ENCODE data around the gene LAD1.

LAD1 gene

DNA sequence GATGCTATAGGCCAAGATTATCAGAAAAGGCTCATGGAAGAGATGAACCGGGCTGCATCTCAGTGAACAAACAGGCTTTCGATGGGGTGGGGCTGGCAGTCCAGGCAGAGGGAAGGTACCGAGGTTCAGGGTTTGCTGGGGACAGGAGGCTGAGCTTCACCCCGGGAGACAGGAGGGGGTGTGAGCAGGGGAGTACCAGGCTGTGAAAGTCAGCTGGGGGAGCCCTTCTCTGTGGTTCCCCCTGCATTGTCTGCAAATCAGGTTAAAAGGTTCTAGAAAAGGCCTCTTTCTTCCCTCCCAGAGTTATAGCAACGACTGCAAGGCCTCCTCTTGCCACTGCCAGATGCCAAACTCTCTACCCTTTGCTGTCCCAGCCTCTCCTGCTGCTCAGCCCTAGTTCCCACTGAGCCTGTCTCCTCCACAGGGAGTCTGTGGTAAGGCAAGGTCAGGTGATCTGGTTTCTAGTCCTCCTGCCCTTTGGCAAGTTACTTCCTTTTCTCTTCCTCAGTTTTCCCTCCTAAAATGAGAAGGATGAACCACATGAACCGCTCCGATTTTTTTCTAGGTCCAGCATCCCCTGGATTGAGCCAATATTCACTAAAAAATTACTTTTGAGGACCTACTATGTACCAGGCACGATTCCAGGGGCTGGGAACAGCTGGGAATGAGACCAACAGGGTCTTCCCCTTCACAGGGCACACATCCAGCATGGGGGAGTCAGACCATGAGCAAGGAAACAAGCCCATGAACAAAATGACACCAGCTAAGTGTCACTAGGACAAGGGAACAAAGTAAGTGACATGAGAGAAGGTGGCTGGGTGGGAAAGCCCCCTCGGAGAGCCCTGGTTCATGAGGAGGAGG is 7.2 kb downstream of the LAD1 start:
- DNase-seq (ENCODE audit: low spot score) = no peak

DNA sequence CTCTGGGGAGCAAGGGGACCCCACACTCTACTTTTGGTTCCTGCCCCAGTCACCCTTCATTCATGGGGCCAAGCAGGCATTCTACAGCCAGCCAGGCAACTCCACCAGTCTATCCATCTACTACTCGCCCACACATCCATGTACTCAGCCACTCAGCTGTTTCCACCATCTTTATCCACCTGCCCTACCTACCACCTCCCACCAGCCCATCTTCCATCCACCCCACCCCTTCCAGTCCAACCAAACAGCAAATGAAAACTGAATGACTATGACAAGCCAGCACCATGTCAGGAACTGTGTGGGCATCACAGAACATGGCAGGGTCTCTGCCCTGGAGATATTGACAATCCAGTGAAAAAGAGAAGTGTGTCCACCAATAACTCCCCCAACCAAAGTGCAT is 7.9 kb downstream of the LAD1 start:
- no peak for DNase-seq (ENCODE audit: low spot score)

DNA sequence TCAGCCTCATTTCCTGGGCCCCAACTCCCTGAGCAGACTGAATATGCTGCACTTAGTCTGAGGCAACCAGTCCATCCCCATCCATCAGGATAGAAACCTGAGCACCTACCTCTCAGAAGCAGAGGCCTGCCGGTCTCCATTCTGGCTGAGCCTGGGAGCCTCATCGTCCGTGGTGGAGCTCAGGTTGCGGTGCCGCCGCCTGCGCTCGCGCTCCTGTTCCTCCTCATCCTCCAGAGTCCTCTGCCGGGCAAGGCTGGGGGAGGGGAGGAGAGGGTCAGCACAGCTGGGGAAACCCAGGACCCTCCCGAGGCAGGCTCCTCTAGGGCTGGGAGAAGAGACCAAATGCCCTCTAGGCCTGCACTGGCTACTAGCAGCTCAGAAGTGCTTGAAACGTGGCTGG is 10.1 kb downstream of the LAD1 start:
- no peak for DNase-seq (ENCODE audit: low spot score)

DNA sequence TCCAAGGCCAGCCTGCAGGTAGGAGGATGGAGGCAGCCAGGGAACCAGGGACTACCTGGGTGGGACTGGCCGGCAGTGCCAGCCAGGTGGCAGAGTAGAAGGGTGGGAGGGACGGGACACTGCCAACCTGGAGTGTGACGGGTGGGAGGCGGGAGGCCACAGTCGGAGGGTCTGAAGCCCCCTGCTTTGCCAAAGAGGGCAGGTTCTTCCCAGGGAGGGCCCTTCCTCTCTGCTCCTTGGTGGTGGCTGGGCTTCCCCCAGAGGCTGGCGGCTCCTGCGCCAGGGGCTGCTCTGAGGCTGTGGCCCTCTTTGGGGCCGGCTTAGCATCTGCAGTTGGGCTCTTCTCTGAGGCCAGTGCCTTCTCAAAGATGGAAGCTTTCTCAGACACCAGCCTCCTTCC is 12.9 kb downstream of the LAD1 start:
- DNase-seq (ENCODE audit: low spot score) = no peak

DNA sequence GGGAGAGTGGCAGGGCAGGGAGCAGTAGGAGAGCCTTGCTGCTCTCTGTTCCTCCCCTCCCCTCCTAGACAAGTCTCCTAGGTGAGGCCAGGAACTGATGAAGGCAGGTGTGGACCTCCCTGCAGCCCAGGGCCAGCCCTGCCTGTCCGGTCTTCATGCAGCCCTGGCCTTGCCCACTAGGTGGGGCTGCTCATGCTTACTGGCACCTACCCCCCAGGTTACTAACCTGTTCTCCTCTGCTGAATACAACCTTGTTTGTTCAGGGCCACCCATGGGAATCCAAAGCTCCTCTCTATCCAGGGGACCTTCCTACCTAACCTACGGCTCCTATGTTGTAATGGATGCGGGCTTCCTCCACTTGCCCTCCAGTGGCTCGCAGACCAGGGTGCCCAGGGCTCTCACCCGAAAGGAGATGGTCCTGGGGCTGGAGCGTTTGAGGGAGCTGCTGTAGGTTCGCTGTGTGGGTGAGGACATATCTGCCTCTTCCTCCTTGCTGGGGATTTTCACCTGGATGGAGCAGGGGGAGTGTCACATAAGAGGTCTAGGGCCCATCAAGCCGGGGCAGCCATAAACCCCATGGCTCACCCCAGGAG is 13.7 kb downstream of the LAD1 start:
- DNase-seq (ENCODE audit: low spot score) = peak; percentile 88

DNA sequence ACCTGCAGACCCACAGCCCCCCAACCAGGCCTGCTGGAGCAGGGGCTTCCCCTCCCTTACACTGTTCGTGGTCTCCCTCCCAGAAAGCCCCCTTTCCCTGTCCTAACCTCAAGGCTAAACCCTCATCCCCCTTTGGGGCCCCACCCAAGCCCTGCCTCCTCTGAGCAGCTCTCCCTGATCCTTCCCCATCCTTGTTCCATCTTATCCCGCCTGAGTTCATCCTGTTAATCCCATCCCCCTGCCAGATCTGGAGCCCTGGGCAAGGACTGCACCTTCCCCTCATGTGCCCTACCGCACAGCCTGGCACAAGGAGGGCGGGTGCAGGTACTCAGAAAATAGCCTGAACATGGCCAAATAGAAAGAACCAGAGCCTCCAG is 14.7 kb downstream of the LAD1 start:
- no peak for DNase-seq (ENCODE audit: low spot score)

DNA sequence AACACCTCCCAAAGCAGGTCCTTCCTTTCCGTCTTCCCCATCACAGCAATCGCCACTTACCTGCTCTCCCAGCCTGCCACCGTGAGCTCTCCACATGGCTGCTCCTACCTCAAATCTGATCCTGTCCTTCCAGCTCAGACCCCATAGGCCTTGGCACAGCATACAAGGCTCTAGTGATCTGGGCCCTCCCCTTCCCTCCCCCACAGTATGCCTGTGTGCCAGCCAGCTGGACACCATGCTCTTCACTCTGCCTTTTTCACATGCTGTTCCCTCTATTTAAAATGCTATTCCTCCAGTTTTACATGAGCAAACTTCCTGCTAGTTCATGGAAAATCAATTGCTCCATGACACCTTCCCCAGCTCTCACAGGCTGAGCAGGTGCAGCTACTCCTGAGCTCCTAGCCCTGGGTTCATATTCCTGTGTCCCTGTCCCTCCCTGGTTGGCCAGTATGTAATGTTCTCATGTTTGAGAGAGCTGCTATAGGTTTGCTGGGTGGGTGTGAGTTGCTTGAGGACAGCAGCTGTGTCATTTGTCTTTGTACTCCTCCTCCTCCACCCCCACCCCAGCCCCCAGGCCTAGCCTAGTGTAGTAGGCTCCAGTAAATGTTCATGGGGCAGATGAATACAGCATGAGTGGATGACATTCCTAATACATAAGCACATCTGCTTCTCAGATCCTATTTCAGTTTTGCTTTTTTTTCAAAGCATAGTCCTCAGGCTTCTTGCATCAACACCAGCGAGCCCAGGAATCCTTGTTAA is 15.3 kb downstream of the LAD1 start:
- DNase-seq (ENCODE audit: low spot score) = no peak

DNA sequence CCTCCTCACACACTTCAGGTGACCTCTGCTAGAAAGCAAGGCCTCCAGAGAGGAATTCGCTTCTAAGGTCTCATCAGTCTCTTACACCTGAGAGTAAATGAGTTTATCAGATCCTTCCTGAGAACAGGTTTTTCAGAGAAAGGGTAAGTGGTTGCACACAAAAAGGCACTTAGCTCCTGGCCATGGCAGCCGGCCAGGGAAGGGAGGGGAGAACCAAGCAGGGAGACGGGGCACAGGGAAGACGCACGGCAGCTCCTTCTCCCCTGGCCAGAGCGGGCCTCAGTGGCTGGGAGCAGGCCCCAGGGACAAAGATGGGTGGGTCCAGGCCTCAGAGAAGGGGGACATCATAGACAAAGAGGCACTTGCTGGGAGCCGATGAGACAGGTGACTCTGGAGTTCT is 18.0 kb downstream of the LAD1 start:
- DNase-seq (ENCODE audit: low spot score) = no peak

DNA sequence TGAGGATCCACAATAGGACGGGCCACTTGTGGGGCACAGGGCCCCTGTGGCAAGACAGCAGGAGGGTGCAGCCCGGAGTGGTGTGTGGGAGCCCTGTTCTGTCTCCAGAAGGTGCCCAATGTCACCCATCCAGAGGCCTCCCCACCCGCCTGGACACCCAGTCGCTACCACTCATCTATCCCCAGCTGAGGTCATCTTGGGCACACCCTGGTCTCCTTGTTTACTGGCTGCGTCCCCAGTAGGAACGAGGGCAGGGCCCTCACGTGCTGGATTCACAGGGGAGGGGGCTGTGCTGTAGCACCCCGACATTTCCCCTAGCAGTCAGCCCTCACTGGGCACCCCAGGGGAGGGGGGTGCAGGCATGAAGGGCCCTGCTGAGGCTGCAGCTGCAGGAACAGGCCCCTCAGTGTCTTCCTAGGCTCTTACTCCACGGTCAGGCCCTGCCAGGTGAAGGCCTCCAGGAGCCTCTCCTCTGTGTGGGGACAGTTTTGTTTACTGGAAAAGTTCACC is 19.3 kb downstream of the LAD1 start:
- DNase-seq (ENCODE audit: low spot score) = no peak

DNA sequence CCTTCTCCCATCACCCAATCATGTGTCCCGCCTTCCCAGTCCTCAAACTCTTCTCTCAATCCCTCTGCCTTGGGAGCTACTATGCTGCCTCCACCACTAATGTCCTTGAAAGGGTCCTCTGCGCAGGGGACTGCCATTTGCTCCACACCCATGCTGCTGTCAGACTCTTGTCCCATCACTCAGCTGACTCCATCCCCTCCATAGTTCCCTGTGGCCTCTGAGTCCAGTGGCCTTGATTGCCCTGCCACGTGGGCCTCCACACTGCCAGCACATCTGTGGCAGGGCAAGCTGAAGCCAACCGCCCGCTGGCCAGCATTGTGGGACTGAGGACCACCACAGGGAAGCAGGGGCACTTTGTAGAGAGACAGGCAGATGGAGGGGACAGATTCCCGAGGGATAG is 20.3 kb downstream of the LAD1 start:
- DNase-seq (ENCODE audit: low spot score) = no peak

DNA sequence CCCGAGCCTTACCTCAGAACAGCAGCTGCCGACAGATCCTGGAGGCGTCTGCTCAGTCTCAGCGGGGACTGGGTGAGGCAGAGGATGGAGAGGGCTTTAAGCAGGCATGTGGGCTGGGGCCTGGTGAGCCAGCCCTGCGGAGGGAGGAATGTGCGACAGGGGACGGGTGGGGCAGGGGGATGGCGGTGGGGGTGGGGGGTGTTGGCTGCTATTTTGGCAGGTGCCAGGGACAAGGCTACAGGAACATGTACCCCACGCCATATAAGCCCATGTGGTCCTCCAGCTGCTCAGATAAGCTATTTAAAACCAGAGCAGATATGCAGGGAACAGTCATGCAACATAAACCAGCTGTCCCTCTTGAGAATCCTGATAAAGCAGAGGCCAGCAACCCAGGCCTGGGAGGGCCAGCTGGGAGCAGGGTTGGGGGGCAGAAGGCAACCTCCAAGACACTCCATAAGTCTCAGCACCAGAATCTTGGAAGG is 21.5 kb downstream of the LAD1 start, which contains the start of gene TNNT2:
Gene TNNT2, minus strand, starts transcription at position 70 of the 482 bp plus-strand sequence. CDS start 4,426 bp downstream, outside the sequence.
- no peak for DNase-seq (ENCODE audit: low spot score)

DNA sequence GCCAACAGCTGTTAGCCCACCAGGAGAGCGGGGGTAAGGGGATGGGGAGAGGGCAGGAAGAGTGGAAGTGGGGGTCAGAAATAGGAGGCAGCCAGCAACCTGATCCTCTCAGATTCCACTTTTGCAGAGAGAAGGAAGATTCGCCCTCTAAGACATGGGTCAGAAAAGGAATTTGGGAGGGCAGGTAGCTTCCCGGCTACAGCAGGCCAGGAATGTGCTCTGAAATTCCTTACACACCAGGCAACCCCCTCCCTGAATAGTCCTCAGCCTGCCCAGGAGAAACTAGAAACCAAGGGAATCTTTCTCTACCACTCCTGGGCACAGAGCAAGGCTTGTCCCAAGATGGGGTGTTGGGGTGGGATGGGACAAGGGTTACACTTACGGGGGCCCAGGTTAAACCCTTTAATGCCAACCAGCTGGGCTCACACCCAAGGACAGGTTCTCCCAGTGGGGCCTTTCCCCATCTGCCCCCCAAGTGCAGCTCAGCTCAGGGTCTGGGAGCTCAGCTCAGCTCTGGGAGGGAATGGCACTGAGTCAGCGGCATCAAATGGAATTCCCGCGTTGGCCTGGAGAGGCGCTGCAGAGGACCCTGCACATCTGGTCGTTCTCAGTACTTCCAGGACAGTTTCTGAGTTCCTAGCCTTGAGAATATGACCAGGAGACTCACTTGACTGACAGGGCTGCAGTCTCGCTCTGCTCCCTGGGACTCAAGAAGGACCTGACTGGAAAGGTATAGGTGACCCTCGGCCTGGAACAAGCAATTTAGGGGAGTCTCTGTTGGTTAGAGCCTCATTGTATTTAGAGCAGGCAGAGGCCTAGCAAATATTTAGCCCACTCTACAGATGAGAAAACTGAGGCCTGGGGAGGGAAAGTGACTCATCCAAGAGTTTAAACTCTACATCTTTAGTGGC is 22.4 kb downstream of the LAD1 start:
- peak; percentile 91 for DNase-seq (ENCODE audit: low spot score)

DNA sequence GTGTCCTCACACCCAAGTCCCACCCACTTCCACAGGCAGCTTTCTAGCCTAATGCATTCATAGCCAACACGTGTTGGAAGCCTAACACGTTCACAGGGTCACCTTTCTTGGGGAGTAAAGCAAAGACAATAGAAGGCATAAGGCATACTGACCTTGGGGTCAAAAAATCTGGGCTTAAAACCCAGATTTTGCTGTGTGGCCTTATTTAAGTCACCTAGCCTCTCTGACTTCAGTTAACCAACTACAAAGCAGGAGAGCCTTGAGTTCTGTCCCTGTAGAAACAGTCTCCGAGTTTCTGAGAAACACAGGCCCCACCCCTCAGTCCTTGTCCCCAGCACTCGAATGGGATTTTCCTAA is 23.0 kb downstream of the LAD1 start:
- no peak for DNase-seq (ENCODE audit: low spot score)

DNA sequence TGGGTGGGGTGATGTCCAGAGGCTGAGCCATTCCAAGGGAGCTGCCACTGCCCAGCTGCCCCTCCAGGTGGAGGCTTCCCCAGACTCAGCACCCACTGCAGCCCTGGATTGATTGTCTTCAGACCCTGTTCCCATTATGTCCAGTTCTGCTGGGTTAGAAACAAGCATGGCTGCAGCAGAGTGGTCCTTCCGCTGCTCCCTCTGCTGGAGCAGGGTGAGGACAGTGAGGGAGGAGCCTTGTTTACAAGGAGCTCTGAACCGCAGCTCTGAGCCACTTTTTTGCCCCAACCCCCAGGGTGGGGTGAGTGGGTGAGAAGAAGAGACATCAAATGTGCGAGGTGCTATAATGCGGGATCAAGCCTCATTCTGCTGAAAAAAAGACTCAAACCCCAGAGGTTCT is 24.0 kb downstream of the LAD1 start:
- DNase-seq (ENCODE audit: low spot score) = no peak

DNA sequence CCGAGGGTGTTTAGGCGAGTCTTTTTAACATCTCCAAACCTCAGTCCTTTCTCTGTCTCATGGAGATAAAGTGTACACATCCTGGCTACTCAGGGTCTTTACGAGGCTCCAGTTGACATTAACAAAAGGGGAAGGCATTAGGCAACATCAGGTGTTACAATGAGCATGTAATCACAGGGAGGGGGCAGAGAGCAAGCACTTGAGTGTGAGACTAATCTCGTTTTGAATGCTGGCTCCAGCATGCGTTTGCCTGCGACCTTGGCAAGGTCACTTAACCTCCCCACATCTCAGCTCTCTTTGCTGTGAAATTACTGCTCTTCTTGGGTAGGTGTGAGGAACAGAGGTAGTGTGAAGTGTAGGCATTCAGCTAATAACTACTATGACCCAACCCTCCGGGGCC is 24.8 kb downstream of the LAD1 start:
- no peak for DNase-seq (ENCODE audit: low spot score)

DNA sequence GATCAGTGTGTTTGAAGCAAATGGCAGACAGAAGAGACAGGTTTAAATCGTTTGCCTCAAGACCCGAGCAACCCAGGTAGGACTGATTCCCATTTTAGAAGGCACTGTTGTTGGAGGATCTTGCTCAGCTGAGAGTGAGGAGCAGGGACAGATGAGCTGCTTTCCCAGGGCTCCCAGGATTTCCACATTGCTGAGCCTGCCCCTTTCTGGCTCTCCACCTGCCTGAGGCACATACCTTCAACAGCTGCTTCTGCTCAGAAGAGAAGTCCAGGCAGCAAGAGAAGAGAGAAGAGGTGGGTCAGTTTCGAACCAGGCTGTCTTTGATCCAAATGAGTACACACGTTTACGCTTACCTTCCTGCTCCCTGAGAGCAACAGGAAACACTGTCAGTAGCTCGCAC is 27.3 kb downstream of the LAD1 start:
- no peak for DNase-seq (ENCODE audit: low spot score)

DNA sequence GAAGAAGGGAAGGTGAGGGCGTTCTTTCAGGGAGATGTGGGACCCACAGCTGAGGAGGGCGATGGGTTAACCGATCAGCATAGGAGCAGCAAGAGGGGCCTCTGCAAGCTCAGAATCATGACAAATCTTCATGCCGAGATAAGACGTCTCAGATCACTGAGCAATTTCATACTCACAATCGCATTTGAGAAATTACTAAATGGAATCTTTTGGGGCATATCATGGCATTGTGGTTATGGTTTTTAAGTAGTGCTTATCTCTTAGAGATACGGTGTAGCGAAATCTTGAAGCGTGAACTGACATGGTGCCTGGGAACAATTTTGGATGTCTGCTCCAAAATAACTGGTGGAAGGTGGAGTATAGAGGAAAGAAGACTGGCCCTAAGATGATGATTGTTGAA is 27.8 kb downstream of the LAD1 start:
- DNase-seq (ENCODE audit: low spot score) = no peak

DNA sequence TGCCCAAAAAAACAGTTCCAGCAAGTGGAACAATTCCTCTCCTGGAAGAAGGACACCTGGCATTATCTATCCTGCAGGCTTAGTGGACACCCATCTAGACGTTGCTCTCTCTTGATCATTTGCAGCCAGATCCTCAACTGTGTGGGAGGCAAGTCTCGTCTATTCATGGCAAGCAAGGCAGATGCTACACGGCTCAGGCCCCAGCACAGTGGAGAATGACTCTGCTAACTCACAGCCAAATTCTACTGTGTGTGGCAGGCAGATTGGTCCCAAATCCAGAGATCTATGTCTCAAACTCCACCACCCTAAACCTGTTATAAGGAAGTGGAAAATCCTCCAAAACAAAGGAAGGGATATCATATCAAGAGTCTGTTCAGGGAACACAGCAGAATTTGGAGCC is 28.6 kb downstream of the LAD1 start:
- DNase-seq (ENCODE audit: low spot score) = no peak

DNA sequence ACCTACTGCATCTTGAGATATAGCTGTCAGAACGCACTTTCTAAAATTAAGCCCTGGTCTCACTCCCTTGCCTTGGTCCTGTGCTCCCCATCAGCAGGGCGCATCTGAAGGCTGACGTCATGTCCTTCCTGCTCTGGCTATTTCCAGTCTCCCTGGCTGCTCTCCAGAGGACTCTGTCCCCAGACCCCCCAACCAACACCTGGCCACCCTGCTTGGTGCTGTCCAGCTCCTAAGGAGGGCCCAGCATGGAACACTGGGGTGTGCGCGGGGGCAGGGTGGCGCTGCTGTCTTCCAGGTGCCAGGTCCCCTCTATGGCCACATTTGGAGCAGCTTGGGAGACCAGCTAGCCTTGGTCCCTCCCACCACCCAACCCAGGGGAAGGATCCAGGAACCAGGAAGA is 29.9 kb downstream of the LAD1 start:
- no peak for DNase-seq (ENCODE audit: low spot score)

DNA sequence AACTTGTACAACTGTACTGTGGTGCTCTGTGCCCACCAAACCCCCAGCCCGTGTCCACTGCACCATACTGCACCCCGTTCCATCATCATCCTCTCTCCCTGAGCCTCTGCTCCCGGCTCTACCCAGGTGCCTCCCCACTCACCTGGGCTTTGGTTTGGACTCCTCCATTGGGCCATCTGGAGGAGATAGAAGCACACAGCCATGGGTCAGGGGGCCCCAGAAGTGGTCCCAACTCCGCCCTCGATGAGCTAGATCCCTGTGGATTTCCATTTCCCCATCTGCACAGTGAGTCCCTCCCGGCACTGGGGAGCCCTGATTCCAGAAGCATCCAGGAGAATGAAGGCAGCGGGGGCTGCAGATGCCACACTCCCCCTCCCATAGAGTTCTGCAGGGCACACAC is 32.4 kb downstream of the LAD1 start:
- no peak for DNase-seq (ENCODE audit: low spot score)

DNA sequence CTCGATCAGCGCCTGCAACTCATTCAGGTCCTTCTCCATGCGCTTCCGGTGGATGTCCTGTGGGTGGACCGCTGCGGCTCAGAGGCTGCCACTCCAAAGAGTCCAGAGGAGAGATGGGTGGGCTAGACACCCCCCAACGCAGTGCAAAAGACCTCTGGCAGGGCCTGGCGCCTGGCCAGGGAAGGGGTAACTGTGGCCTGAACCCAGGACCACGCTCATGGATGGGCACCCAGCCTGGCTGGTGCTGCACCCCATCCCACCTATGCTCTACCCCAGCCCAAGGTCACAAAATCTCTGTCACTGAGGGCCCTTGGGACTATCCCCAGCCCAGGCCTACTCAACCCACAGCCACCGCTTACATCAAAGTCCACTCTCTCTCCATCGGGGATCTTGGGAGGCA is 33.9 kb downstream of the LAD1 start:
- no peak for DNase-seq (ENCODE audit: low spot score)

DNA sequence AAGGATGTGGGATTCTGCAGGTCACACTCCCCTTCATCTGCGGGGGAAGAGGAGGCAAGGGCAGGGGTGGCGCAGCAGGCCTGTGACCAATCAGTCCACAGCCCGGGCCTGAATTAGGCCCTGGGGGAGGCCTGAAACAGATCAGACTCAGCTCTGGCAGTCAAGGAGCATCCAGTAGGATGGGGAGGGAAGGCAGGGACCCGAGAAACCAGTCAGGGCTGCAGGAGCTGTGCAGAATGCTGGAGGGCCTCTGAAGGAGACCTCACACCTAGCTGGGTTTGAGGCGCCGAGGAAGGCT is 34.4 kb downstream of the LAD1 start:
- no peak for DNase-seq (ENCODE audit: low spot score)

Measured in iPS-NIHi11 (cell line).